HL-60 (cell line): Measurements from ENCODE around the gene HUS1B.

Experiments
- CTCF ChIP-seq: IDR thresholded peaks from one replicate; pipeline ENCODE4 v1.5.1; 2011; ENCODE audit warnings: low read length, control low read depth, inconsistent platforms; ENCODE audit not compliant: insufficient read depth
- GABPA ChIP-seq: IDR thresholded peaks from 2 replicates; pipeline ENCODE4 v1.6.1; 2012; ENCODE audit warnings: low read depth
- POLR2AphosphoS5 ChIP-seq: IDR thresholded peaks from 2 replicates; pipeline ENCODE4 v1.6.1; 2012; ENCODE audit warnings: low read depth
- REST ChIP-seq: IDR thresholded peaks from 2 replicates; pipeline ENCODE4 v1.6.1; 2012; ENCODE audit warnings: low read depth; ENCODE audit not compliant: insufficient replicate concordance
- SPI1 ChIP-seq: IDR thresholded peaks from 2 replicates; pipeline ENCODE4 v1.6.1; 2012; ENCODE audit warnings: low read depth, mild to moderate bottlenecking, borderline replicate concordance

- TF ChIP-seq POLR2AphosphoS5 = no peak
- no peak for TF ChIP-seq CTCF
- no peak for TF ChIP-seq GABPA
- TF ChIP-seq REST = no peak
- TF ChIP-seq SPI1 = no peak
These were observed 1.3 kb upstream of the HUS1B start for GRCh38 chr6:658244-658643.
